GDM1 (cell line): Measurements from ENCODE around the gene LSS.
"Not testable (repeated sequence)": the region's sequence is repeated elsewhere in the genome, so short reads cannot be mapped to it uniquely, and the experiment has no call there.

Source experiments
- DNase-seq: peaks from one replicate; lab custom pipeline; 2025; lab: John Stamatoyannopoulos, UW

The LSS gene

DNA sequence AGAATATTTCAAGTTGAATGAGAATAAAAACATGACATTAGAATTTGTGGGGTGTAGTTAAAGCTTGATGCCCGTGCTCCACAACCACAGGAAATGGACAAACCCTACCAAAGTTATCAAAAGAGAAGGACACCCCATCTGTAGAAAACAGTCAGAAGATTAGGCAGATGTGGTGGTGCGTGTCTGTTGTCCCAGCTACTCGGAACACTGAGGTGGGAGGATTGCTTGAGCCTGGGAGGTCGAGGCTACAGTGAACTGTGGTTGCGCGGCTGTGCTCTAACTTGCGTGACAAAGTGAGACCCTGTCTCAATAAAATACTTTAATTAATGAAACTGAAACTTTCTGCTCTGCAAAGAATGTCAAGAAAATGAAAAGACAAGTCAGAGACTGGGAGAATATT is 42.9 kb downstream of the LSS start:
- DNase-seq: no peak

DNA sequence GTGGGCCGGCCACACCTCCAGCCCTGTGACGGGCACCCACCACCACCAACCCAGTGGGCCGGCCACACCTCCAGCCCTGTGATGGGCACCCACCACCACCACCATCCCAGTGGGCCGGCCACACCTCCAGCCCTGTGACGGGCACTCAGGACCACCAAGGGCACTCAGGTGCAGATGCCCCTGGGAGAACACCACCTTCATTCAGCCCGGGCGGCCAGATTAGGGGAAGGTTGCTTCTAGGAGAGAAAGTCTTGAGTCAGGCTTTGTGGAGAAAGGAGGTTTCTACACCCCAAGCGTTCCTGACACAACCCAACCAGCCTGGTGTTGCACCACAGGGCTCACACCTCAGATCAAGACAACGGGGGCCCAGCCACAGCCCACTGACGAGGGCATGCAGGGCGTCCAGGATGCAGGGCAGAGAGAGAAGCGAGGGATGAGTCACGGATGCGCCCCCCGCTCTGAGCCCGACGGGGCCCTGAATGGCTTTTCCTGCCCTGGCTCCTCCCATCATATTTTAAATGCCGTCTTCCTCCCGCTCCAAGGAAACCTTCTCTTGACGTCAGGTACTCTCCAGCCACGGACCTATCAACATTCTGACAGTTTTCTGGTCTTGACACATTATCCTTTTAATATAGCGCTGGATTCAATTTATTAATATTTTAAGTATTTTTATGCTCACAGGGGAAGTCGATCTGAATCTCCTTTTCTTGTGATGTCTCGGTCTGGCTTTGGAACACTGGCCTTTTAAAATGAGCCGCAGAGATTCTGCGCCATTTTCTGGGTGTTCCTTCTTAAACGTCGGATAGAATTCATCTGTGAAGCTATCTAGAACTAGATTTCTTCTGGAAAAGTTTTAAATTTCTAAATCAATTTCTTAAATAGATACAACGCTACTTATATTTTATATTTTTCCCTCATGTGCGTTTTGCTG is 43.7 kb downstream of the LSS start:
- DNase-seq: peak; percentile 64

DNA sequence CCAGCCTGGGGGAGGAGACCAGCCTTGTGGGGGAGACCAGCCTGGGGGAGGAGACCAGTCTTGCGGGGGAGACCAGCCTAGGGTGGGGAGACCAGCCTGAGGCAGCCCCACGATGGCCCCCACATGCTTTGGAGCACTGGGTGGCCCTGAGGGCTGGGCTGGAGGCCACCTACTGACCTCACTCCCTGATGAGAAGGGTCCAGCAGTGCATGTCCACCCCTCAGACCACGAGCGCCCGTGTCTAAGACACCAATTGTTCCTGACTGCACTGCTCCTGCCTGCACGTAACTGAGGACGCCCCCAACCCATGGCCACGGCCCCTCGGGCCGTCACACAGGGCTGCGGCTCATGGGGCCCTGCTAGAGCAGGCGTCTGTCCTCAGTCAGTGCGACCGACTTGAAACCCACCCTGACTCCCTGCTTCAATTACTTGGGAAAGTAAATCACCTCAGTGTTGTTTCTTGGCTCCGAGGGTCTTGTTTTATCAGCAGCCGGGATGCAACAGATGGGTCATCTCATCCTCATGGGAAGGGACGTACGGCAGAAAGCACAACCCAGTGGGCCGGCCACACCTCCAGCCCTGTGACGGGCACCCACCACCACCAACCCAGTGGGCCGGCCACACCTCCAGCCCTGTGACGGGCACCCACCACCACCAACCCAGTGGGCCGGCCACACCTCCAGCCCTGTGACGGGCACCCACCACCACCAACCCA is 44.5 kb downstream of the LSS start, which contains the start of gene SPATC1L:
TSS of gene SPATC1L (minus strand) at position 550 of the 715 bp plus-strand sequence. CDS start 1,643 bp downstream, outside the sequence.
- DNase-seq: peak; percentile 47

DNA sequence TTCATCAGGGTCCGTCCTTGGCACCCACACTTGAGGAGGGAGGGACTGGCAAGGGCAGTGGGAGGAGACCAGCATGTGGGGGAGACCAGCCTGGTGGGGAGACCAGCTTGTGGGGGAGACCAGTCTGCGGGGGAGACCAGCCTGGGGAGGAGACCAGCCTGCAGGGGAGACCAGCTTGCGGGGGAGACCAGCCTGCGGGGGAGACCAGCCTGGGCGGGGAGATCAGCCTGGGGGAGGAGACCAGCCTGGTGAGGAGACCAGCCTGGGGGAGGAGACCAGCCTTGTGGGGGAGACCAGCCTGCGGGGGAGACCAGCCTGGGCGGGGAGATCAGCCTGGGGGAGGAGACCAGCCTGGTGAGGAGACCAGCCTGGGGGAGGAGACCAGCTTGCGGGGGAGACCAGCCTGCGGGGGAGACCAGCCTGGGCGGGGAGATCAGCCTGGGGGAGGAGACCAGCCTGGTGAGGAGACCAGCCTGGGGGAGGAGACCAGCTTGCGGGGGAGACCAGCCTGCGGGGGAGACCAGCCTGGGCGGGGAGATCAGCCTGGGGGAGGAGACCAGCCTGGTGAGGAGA is 45.2 kb downstream of the LSS start:
- DNase-seq: not testable (repeated sequence)

DNA sequence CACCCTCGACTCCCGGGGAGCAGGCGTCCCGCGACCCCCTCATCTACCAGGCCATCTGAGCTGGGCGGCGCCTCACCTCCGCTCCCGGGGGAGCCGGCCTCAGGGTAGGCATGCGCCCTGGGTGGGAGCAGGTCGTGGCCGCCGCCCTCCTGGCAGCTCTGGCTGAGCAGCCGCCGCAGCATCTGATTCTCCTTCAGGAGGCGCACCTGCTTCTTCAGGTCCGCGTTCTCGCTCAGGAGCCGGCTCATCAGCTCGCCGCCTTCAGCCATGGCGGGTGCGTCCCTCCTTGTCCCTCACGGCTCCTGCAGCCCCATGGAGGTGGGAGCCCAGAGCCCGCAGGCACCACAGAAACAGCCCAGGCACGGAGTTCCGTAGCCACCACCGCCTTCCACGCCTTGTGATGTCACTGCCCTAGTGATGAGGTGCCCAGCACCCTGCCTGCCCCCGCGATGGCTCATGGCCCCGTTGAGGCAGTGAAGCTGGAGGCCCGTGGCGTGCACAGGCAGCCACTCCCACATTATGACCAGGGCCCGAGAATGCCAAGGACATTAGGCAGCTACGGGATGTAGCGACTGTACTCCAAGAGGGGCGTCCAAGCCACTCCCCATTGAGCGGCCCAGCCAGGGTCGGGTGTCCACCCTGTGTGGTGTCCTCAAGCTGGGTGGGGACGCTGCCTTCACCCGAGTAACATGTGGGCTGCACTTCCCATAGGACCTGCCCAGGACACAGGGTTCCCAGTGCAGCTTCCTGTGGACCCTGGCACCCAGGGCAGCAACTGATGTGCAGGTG is 45.8 kb downstream of the LSS start:
- no peak for DNase-seq

DNA sequence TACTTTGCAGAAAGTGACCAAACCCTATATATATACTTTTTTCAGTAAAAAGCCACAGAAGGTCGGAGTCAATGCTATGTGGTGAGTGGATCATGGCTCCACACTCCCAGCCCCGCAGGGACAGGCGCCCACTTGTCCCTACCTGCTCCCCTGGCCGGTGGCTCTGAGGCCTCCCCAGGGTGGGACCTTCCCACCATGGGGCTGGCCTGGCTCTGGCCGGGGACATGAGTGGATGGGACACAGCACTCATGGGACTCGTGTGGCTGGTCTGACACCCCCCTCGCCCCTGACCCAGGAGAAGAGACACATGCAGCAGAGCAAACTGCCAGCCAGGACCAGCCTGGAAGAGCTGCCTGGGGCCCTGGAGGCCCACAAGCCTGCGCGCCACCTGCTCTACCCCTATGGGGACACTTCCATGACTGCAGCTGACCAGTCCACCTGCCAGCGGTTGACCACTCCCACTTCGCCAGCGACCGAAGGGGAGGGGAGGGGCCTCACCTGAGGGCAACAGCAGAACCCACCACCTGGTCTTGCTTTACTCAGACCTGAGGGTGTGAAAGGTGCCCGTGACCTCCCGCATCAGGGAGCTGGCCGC is 46.5 kb downstream of the LSS start:
- no peak for DNase-seq

DNA sequence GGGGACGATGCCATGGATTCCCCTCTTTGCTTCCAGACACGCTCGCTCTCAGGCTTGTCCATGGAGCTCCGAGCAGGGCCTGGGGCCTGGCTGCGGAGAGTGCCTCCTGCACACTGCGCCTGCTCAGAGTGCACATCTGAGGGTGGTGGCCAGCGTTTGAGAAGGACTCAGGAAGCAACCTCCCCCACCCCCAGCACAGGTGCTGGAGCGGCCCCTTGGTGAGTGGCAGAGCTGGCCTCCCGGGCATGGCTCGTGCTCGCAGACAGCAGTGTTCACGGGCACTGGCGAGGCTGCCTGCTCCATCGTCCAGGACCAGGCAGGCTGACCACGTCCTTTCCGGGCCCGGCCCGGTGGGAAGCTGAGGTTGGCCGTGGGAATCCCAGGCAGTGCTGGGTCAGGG is 47.1 kb downstream of the LSS start:
- DNase-seq: no peak

DNA sequence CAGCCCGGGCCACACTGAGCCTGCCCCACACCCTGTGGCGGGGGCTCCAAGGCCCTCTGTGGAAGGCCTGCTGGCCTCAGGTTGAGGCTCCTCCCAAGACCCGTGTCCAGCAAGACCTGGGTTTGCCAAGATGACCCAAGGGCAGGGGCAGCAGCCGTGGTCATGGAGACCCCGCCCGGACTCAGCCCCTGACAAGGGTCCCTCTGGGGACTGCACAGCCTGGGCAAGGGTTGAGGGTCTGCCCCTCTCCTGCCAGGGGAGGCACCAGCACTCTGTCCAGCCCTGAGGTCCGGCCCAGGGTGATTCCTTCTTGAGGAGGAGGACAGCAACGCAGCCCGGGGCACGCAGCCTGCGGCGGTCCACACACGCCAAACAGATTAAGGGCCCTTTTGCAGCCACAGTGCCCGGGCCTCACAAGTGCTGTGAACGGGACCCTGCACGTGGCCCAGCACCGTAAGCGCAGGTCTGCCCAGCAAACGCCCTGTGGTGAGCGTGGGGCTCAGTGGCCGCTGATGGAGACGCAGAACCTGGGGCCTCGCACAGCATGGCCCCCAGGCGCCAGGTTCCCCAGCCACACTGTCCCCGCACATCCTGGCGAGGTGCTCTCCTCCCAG is 47.7 kb downstream of the LSS start:
- no peak for DNase-seq

DNA sequence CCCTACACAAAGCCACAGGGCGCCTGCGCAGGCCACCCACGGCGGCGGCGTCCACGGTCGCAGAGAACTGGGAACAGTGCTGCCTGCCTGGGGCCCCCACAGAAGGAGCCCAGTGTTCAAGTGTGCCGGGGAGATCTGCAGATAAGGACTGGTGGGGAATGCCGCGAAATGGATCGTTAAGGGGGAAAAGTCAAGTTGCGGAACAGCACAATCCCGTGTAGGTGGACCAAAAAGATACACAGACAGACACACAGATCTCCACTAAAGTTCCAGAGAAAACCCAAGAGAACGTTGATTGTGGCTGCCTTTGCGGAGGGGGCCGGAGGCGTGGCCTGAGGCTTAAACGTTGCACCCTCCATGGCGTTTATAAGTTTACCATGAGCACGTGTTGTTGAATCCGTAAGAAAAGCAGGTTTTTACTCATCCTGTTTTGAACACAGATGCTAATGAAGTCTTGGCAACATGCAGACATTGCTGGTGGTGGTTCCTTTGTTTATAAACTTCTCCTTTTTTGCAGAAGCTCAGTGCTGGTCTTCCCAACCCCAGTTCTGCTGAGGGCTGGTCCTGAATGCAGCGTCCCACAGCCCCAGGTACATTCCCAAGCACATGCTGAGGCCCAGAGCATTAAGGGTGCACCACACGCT is 48.4 kb downstream of the LSS start:
- DNase-seq: no peak

DNA sequence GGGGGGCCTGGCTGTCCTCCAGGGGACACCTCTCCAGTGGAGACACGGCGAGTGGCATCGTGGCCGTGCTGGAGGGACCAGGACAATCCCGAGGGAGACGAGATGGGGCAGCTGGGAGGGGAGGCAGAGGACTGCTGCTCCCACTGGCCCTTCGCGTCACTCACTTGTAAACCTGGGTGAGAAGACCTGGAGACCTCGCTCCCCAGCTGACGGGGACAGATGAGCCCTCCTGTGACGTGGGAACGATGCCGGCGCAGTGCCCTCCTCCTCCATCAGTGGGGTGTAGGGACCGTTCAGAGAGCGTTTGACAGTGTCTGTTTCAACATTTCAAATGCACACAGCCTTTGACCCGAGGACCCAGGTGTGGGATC is 48.9 kb downstream of the LSS start:
- DNase-seq: no peak

DNA sequence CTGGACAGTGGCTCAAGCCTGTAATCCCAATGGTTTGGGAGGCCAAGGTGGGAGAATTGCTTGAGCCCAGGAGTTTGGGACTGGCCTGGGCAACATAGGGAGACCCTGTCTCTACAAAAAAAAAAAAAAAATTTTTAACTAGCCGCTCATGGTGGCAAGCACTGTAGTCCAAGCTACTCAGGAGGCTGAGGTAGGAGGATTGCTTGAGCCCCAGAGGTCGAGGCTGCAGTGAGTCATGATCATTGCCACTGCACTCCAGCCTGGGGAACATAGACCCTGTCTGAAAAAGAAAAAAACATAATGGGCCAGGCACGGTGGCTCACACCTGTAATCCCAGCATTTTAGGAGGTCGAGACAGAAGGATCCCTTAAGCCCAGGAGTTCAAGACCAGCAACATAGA is 49.6 kb downstream of the LSS start:
- no peak for DNase-seq

DNA sequence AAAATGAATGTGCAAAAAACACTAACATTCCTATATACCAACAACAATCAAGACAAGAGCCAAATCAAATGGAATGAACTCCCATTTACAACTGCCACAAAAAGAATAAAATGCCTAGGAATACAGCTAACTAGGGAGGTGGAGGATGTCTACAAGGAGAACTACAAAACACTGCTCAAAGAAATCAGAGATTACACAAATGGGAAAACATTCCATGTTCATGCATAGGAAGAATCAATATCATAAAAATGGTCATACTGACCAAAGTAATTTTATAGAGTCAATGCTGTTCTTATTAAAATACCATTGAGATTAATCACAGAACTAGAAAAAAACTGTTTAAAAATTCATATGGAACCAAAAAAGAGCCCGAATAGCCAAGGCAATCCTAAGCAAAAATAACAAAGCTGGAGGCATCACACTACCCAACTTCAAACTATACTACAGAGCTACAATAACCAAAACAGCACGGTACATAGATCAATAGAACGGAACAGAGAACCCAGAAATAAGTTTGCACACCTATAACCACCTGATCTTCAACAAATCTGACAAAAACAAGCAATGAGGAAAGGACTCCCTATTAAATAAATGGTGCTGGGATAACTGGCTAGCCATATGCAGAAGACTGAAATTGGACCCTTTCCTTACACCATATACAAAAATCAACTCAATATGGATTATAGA is 52.0 kb downstream of the LSS start:
- DNase-seq: not testable (repeated sequence)

DNA sequence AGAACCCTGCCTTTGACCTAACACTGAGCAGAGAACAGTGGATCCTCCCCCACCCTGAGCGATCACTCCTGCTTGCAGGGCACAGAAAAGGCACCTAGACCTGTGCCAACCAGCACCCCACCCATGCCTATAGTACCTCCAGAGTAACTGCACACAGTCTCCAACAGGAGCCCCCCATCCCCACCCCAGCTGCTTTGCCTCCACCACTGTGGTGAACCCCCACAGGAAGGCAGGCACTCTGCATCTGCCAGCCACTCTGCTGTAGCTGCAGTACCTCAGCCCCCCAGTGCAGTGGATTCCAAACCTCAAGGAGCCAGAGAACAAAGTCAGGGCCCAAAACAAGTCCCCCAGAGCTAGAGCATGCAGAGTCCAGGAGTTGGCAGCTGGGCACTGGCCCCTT is 55.0 kb downstream of the LSS start:
- DNase-seq: no peak

DNA sequence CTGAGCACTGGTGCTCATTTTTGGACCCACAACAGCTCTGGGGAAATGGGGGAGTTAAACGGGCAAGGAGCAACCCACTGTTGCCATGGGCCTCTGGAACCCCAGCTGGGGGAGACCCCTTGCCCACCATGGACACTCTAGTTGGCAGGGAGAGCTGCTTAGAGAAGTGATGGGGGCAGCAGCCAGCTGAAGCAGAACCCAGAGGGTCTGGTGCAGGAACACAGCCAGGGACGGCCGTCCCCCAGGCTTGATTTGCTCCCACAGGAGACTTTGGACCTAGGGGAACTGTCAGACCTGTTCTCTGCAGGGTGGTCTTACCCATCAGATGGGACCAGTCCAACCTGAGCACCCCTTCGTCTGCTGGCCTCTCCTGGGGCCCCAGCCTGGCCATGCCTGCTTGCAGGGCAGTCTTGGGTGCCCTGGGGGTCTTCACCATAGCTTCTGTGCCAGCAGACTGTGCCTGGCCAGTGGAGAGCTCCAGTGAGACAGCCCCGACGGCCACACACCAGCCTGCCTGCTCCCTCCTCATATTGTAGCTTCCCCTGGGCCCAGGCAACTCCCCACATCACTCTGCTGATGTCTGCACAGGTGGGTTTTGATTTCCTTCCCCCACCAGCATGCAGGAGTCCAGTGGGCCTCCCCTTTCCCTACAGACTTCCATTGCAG is 55.6 kb downstream of the LSS start:
- no peak for DNase-seq

DNA sequence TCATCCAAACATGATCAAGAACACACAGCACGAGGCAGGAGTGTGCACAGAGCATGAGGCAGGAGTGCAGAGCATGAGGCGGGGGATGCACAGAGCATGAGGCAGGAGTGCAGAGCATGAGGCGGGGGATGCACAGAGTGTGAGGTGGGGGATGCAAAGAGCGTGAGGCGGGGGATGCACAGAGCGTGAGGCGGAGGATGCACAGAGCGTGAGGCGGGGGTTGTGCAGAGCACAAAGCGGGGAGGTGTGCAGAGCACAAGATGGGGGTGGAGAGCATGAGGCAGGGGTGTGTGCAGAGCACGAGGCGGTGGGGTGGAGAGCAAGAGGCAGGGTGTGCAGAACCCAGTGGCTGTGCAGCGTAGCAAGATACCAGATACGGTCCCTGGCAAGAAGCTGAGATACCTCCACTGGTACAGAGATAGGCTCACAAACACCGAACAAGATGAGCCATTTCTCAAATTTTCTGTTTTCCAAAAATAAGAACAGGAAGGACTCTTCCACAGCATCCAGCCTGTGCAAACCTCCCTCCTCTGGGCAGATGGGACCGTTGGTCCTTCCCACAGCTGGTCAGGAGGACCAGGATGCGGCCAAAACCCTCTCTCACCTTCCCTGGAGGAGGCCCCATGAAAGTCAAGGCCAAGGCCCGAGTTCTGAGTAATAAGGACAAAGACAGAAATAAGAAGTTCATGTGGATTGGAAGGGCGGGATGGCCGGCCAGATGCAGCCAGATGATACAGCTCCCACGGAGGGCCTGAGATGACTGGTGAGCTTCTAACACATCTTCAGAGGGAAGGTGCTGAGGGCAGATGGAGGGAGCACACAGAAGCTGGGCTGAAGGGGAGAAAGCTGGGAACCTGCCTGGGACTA is 56.3 kb downstream of the LSS start:
- DNase-seq: no peak

DNA sequence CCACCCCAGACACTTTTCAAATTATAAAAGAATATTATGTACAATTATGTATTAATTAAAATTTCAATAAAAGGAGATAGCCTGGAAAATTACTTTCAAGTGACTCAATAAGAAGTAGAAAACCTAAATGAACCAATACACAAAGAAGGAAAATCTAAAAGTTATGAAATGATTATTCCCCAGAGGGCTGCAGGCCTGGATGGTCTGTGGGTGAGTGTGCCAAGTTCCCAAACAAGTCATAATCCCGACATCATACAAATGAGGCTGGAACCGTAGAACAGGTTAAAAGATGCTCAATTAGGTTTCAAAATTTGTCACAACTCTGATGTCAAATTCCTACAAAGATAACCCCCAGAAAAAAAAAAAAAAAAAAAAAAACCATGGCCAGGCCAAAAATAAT is 57.0 kb downstream of the LSS start:
- no peak for DNase-seq

DNA sequence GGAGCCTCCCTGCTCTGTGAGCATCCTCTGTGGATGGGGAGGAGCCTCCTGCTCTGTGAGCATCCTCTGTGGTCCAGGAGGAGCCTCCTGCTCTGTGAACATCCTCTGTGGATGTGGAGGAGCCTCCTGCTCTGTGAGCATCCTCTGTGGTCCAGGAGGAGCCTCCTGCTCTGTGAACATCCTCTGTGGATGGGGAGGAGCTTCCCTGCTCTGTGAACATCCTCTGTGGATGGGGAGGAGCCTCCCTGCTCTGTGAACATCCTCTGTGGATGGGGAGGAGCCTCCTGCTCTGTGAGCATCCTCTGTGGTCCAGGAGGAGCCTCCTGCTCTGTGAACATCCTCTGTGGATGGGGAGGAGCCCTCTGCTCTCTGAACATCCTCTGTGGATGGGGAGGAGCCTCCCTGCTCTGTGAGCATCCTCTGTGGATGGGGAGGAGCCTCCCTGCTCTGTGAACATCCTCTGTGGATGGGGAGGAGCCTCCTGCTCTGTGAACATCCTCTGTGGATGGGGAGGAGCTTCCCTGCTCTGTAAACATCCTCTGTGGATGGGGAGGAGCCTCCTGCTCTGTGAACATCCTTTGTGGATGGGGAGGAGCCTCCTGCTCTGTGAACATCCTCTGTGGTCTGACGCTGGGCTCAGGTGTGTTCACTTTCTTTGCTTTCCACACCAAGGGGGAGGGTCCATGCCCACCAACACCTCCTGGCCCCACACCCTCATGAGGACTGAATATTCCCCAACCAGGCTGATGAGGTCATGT is 58.0 kb downstream of the LSS start:
- DNase-seq: not testable (repeated sequence)
